ENCODE data around the gene NTM.

DNA sequence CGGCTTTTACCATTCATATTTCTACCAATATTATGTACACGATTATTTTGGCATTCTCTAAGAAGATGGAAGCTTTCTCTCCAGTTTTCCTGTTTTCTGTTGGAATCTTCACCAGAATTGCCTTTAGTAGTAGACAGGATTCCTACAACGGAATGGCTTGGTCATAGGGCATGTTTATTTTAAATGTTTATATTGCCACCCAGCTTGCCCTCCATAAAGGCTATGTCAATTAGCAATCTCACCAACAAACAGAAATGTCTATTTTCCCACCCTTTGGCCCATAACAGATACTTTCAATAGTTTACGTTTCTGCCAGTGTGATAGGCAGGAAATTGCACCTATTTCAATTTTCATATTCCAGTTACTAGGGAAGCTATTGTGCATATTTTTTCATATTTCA, 893.5 kb downstream of the NTM start:
- TF ChIP-seq, protein P1, sequence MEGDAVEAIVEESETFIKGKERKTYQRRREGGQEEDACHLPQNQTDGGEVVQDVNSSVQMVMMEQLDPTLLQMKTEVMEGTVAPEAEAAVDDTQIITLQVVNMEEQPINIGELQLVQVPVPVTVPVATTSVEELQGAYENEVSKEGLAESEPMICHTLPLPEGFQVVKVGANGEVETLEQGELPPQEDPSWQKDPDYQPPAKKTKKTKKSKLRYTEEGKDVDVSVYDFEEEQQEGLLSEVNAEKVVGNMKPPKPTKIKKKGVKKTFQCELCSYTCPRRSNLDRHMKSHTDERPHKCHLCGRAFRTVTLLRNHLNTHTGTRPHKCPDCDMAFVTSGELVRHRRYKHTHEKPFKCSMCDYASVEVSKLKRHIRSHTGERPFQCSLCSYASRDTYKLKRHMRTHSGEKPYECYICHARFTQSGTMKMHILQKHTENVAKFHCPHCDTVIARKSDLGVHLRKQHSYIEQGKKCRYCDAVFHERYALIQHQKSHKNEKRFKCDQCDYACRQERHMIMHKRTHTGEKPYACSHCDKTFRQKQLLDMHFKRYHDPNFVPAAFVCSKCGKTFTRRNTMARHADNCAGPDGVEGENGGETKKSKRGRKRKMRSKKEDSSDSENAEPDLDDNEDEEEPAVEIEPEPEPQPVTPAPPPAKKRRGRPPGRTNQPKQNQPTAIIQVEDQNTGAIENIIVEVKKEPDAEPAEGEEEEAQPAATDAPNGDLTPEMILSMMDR (IDR thresholded peaks at IDR 0.05; ENCODE audit: control extremely low read depth in 1 of 3, insufficient read depth in 1 of 3, low read depth in 1 of 3, low read length in 3 of 3), result no peak
- TF ChIP-seq POLR2A (IDR thresholded peaks at IDR 0.05; ENCODE audit: control extremely low read depth in 1 of 2, low read depth in 2 of 2, low read length in 2 of 2), result no peak
- no peak for TF ChIP-seq CBX5 (IDR thresholded peaks at IDR 0.05; ENCODE audit: low read depth, low read length)
- TF ChIP-seq RFX5 (IDR thresholded peaks at IDR 0.05; ENCODE audit: borderline replicate concordance, low read depth, low read length), result no peak
- no peak for TF ChIP-seq PHF8 (conservative IDR thresholded peaks at IDR 0.05; ENCODE audit: low read depth, low read length)
- no peak for TF ChIP-seq MAFK (IDR thresholded peaks at IDR 0.05; ENCODE audit: low read depth, low read length)
- TF ChIP-seq TCF12 (IDR thresholded peaks at IDR 0.05; ENCODE audit: low read depth, low read length), result no peak
- no peak for TF ChIP-seq EP300 (IDR thresholded peaks at IDR 0.05; ENCODE audit: borderline replicate concordance in 1 of 2, low read depth in 2 of 2, low read length in 2 of 2)
- TF ChIP-seq SIN3A (conservative IDR thresholded peaks at IDR 0.05 in 1 of 2, IDR thresholded peaks at IDR 0.05 in 1 of 2; ENCODE audit: low read depth in 1 of 2, low read length in 2 of 2), result no peak
